H9 (cell line): ENCODE measurements around the gene TESK2. TPM values are rescaled to one million over a fixed set of nuclear protein-coding genes. Genes with fewer than 3 reads are reported as not detected.

Experiments
- DNase-seq: peaks from one replicate; pipeline ENCODE4 v3.0.0-alpha.2; 2017
- H2AFZ ChIP-seq: one replicate; pipeline ENCODE4 v1.6.1; 2013; ENCODE audit warnings: mild to moderate bottlenecking, low read length, control low read depth, moderate library complexity
- H2AK5ac ChIP-seq: 2 replicates; pipeline ENCODE4 v1.6.1; 2013; ENCODE audit warnings: low read length, control low read depth, mixed read lengths; ENCODE audit not compliant: insufficient read length
- H2BK120ac ChIP-seq: one replicate; pipeline ENCODE4 v1.6.1; 2013; ENCODE audit warnings: low read depth, mild to moderate bottlenecking, low read length, control low read depth, inconsistent platforms; ENCODE audit not compliant: poor library complexity, severe bottlenecking
- H2BK12ac ChIP-seq: 2 replicates; pipeline ENCODE4 v1.6.1; 2013; ENCODE audit warnings: low read length, control low read depth, mixed read lengths, low read depth; ENCODE audit not compliant: insufficient read length
- H2BK15ac ChIP-seq: 2 replicates; pipeline ENCODE4 v1.6.1; 2013; ENCODE audit warnings: low read depth, low read length, control low read depth
- H2BK20ac ChIP-seq: one replicate; pipeline ENCODE4 v1.6.1; 2013; ENCODE audit warnings: low read depth, mild to moderate bottlenecking, low read length, control low read depth, inconsistent platforms; ENCODE audit not compliant: poor library complexity, severe bottlenecking
- H2BK5ac ChIP-seq: 2 replicates; pipeline ENCODE4 v1.6.1; 2013; ENCODE audit warnings: low read length, control low read depth, mixed read lengths; ENCODE audit not compliant: insufficient read length
- H3K14ac ChIP-seq: 2 replicates; pipeline ENCODE4 v1.6.1; 2013; ENCODE audit warnings: low read length, control low read depth; ENCODE audit not compliant: insufficient read depth
- H3K18ac ChIP-seq: 2 replicates; pipeline ENCODE4 v1.6.1; 2013; ENCODE audit warnings: low read depth, mild to moderate bottlenecking, mixed read lengths, low read length, control low read depth; ENCODE audit not compliant: insufficient read length
- H3K23ac ChIP-seq: 2 replicates; pipeline ENCODE4 v1.6.1; 2013; ENCODE audit warnings: low read length, control low read depth, mixed read lengths, low read depth; ENCODE audit not compliant: insufficient read length
- H3K23me2 ChIP-seq: 2 replicates; pipeline ENCODE4 v1.6.1; 2013; ENCODE audit warnings: low read depth, mild to moderate bottlenecking, mixed read lengths, low read length, control low read depth; ENCODE audit not compliant: insufficient read length, poor library complexity, severe bottlenecking
- H3K27ac ChIP-seq: 2 replicates; pipeline ENCODE4 v1.5.1; 2013; ENCODE audit warnings: low read length, control low read depth, mixed read lengths, low read depth; ENCODE audit not compliant: insufficient read length
- H3K27me3 ChIP-seq: 2 replicates; pipeline ENCODE4 v1.6.1; 2013; ENCODE audit warnings: low read length, control low read depth, inconsistent platforms; ENCODE audit not compliant: insufficient read depth
- H3K4ac ChIP-seq: 2 replicates; pipeline ENCODE4 v1.6.1; 2013; ENCODE audit warnings: low read depth, mild to moderate bottlenecking, control low read depth, inconsistent platforms, low read length, moderate library complexity
- H3K4me1 ChIP-seq: 2 replicates; pipeline ENCODE4 v1.6.1; 2013; ENCODE audit warnings: low read length, control low read depth, inconsistent platforms; ENCODE audit not compliant: insufficient read depth
- H3K4me2 ChIP-seq: 2 replicates; pipeline ENCODE4 v1.6.1; 2013; ENCODE audit warnings: low read length, control low read depth, mixed read lengths; ENCODE audit not compliant: insufficient read length, insufficient read depth
- H3K56ac ChIP-seq: 2 replicates; pipeline ENCODE4 v1.6.1; 2013; ENCODE audit warnings: low read depth, mild to moderate bottlenecking, mixed read lengths, low read length, control low read depth; ENCODE audit not compliant: insufficient read length
- H3K79me1 ChIP-seq: 2 replicates; pipeline ENCODE4 v1.6.1; 2013; ENCODE audit warnings: low read depth, mild to moderate bottlenecking, moderate library complexity, low read length, control low read depth, inconsistent platforms; ENCODE audit not compliant: insufficient read depth, poor library complexity, severe bottlenecking
- H3K79me2 ChIP-seq: 2 replicates; pipeline ENCODE4 v1.6.1; 2013; ENCODE audit warnings: low read length, control low read depth, inconsistent platforms; ENCODE audit not compliant: insufficient read depth
- H3K9ac ChIP-seq: 2 replicates; pipeline ENCODE4 v1.6.1; 2013; ENCODE audit warnings: low read length, control low read depth, mixed read lengths; ENCODE audit not compliant: insufficient read length; ENCODE audit errors: extremely low read depth
- H3K9me3 ChIP-seq: one replicate; pipeline ENCODE4 v1.6.1; 2013; ENCODE audit warnings: low read depth, low read length, inconsistent platforms; ENCODE audit not compliant: control insufficient read depth
- H3T11ph ChIP-seq: one replicate; pipeline ENCODE4 v1.6.1; 2013; ENCODE audit warnings: mild to moderate bottlenecking, low read length, control low read depth, inconsistent platforms
- H4K20me1 ChIP-seq: one replicate; pipeline ENCODE4 v1.6.1; 2013; ENCODE audit not compliant: control insufficient read depth, insufficient read length, insufficient read depth
- H4K5ac ChIP-seq: 2 replicates; pipeline ENCODE4 v1.6.1; 2013; ENCODE audit warnings: low read depth, mild to moderate bottlenecking, mixed read lengths, low read length, control low read depth; ENCODE audit not compliant: insufficient read length
- H4K8ac ChIP-seq: replicated peaks from 2 replicates; pipeline ENCODE4 v1.6.1; 2013; ENCODE audit warnings: low read length, control low read depth, mixed read lengths, low read depth; ENCODE audit not compliant: insufficient read length
- H4K91ac ChIP-seq: 2 replicates; pipeline ENCODE4 v1.6.1; 2013; ENCODE audit warnings: low read depth, mild to moderate bottlenecking, moderate library complexity, mixed read lengths, low read length, control low read depth; ENCODE audit not compliant: insufficient read length
- H3K27ac Mint-ChIP-seq, 3 experiments: 2 replicates in 2 of 3; 3 replicates in 1 of 3; pipeline ENCODE4 v1.8.0; 2020 to 2021; ENCODE audit warnings: mixed read lengths in 3 of 3, mild to moderate bottlenecking in 1 of 3, moderate library complexity in 1 of 3
- H3K27me3 Mint-ChIP-seq: 2 replicates; pipeline ENCODE4 v1.8.0; 2021; ENCODE audit warnings: low read depth, mild to moderate bottlenecking, moderate library complexity, mixed read lengths
- H3K36me3 Mint-ChIP-seq, 3 experiments: 2 replicates in 2 of 3; 3 replicates in 1 of 3; pipeline ENCODE4 v1.8.0; 2020 to 2021; ENCODE audit warnings: low read depth in 3 of 3, mixed read lengths in 3 of 3; ENCODE audit not compliant: insufficient read depth in 1 of 3
- H3K4me1 Mint-ChIP-seq, 2 experiments: 2 replicates each; pipeline ENCODE4 v1.8.0; 2020; ENCODE audit warnings: mixed read lengths in 2 of 2
- H3K4me3 Mint-ChIP-seq, 2 experiments: 2 replicates in 1 of 2; 3 replicates in 1 of 2; pipeline ENCODE4 v1.8.0; 2020 to 2021; ENCODE audit warnings: mild to moderate bottlenecking in 2 of 2, mixed read lengths in 2 of 2, moderate library complexity in 1 of 2
- H3K9me3 Mint-ChIP-seq, 2 experiments: 2 replicates in 1 of 2; 3 replicates in 1 of 2; pipeline ENCODE4 v1.8.0; 2020; ENCODE audit warnings: mild to moderate bottlenecking in 2 of 2, mixed read lengths in 2 of 2, moderate library complexity in 1 of 2
- CTCF ChIP-seq: fragments of 200-600 bp; sonication (generic); conservative IDR thresholded peaks from 3 replicates; pipeline ENCODE4 v1.8.0; 2021; ENCODE audit warnings: antibody characterized with exemption, mild to moderate bottlenecking
- WGBS: extraction: QIAGEN DNeasy Blood & Tissue Kit; methylation state at CpG from one replicate; pipeline ENCODE4 v1.1.7; 2013; ENCODE audit warnings: missing lambda C conversion rate, low lambda C conversion rate, mixed read lengths; ENCODE audit not compliant: insufficient read length; ENCODE audit errors: extremely low coverage; 5-methylcytosine and 5-hydroxymethylcytosine counted together
- total RNA-seq: library from RNA; stranded (reverse); gene quantifications from 2 replicates; pipeline ENCODE4 v1.2.1, GENCODE V29; 2021

TESK2 gene
- total RNA-seq, 1 experiment from 2014 or later: 7.2 TPM

GRCh38 chr1:45380730-45381129 lies 110.2 kb downstream of the TESK2 start:
- no peak overlapping the region for H3K18ac ChIP-seq
- H3K4me1 ChIP-seq: no peaks in the 10 kb centered on the region
- no peaks in the 10 kb centered on the region for H3K27me3 ChIP-seq
- no peak overlapping the region for H2AK5ac ChIP-seq
- no peak overlapping the region for H3K23ac ChIP-seq
- no peak for TF ChIP-seq CTCF
- no peak overlapping the region for H4K8ac ChIP-seq
- H3K36me3 Mint-ChIP-seq: no peaks in the 10 kb centered on the region
- H3K23me2 ChIP-seq: no peaks in the 10 kb centered on the region
- H2BK5ac ChIP-seq: no peak overlapping the region
- no peak overlapping the region for H3K4me3 Mint-ChIP-seq
- no CpG with 5 or more reads among the region's 1 CpG for WGBS
- H3K9me3 Mint-ChIP-seq: no peaks in the 10 kb centered on the region
- no peak overlapping the region for H2AFZ ChIP-seq
- no peak overlapping the region for H2BK120ac ChIP-seq
- H4K5ac ChIP-seq: no peak overlapping the region
- H2BK12ac ChIP-seq: no peak overlapping the region
- no peak overlapping the region for H3K4me2 ChIP-seq
- H3K14ac ChIP-seq: no peak overlapping the region
- H3K27ac Mint-ChIP-seq: no peak overlapping the region
- no peaks in the 10 kb centered on the region for H3K4me1 Mint-ChIP-seq
- no peaks in the 10 kb centered on the region for H3K9me3 ChIP-seq
- no peak overlapping the region for H2BK20ac ChIP-seq
- H3K27ac ChIP-seq: no peak overlapping the region
- no peak overlapping the region for H3K4ac ChIP-seq
- H3K56ac ChIP-seq: no peak overlapping the region
- no peak overlapping the region for H3T11ph ChIP-seq
- H4K91ac ChIP-seq: no peak overlapping the region
- H3K79me2 ChIP-seq: no peaks in the 10 kb centered on the region
- no peak overlapping the region for H2BK15ac ChIP-seq
- H3K79me1 ChIP-seq: no peaks in the 10 kb centered on the region
- no peak overlapping the region for H3K9ac ChIP-seq
- no peak for DNase-seq
- H4K20me1 ChIP-seq: no peaks in the 10 kb centered on the region
- no peaks in the 10 kb centered on the region for H3K27me3 Mint-ChIP-seq
